GM23248 (cell line): ENCODE results near the gene CNR2.

Experiments used
- EZH2 ChIP-seq: fragments of 200-600 bp; sonication (generic); IDR thresholded peaks from 2 replicates; pipeline ENCODE4 v1.6.1; 2018; ENCODE audit warnings: antibody characterized with exemption, mild to moderate bottlenecking; ENCODE audit not compliant: insufficient read depth, poor library complexity, severe bottlenecking
- EZH2phosphoT487 ChIP-seq: fragments of 200-600 bp; sonication (generic); IDR thresholded peaks from 2 replicates; pipeline ENCODE4 v1.6.1; 2018; ENCODE audit warnings: antibody characterized with exemption, moderate library complexity, mild to moderate bottlenecking, low read depth; ENCODE audit not compliant: insufficient read depth

DNA sequence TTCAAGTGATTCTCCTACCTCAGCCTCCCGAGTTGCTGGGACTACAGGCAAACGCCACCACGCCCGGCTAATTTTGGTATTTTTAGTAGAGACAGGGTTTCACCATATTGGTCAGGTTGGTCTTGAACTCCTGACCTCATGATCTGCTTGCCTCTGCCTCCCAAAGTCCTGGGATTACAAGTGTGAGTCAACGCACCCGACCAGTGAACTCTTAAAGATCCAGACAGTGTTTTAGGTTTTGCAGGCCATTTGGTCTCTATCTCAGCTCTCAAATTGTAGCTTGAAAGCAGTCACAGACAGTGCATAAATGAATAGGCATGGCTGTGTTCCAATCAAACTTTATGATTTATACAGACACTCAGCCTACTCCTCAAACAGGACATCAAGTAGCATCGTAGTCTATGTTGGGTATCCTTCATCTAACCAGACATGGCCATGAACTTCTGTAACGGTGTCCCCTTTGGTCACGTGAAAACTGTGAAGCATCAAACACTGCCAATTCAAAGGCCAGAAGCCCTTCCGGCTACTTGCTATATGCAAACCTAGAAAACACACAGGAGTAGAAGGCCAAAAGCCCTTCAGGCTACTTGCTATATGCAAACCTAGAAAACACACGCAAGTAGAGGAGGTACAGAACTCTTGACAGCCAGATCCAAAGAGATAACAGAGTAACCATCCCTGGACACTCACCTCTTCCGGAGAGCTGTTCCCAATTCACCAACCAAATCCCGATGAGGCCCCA, 48.2 kb downstream of the CNR2 start:
- no peak for TF ChIP-seq EZH2phosphoT487
- no peak for TF ChIP-seq EZH2
